Upper lobe of left lung (tissue), 6 donors: ENCODE results near the gene TSPAN17. TPM values are rescaled to one million over a fixed set of nuclear protein-coding genes. Genes with fewer than 3 reads are reported as not detected.

Experiments
- ATAC-seq, 2 donors: fragments of 200-7000 bp; cut with Tn5 transposase; one replicate each; pipeline ENCODE4 v1.9.1; 2022; ENCODE audit warnings: mild to moderate bottlenecking in 2 of 2, moderate library complexity in 2 of 2; ENCODE audit not compliant: low FRiP score in 2 of 2
- DNase-seq, 2 donors: peaks; one replicate each; pipeline ENCODE4 v3.0.0-alpha.2; 2019 to 2020
- H3K27ac ChIP-seq, 4 donors: fragments of 200-600 bp; sonication (generic); one replicate each; pipeline ENCODE4 v1.5.1; 2016 to 2019
- H3K27me3 ChIP-seq, 4 donors: fragments of 200-600 bp; sonication (generic); one replicate each; pipeline ENCODE4 v1.5.1; 2017 to 2019
- H3K36me3 ChIP-seq, 4 donors: fragments of 200-600 bp; sonication (generic); one replicate each; pipeline ENCODE4 v1.5.1; 2016 to 2019
- H3K4me1 ChIP-seq, 4 donors: fragments of 200-600 bp; sonication (generic); one replicate each; pipeline ENCODE4 v1.5.1; 2018 to 2019
- H3K4me3 ChIP-seq, 4 donors: fragments of 200-600 bp; sonication (generic); one replicate each; pipeline ENCODE4 v1.5.1; 2017 to 2019; ENCODE audit warnings: mild to moderate bottlenecking in 2 of 4, moderate library complexity in 1 of 4
- H3K9me3 ChIP-seq, 4 donors: fragments of 200-600 bp; sonication (generic); one replicate each; pipeline ENCODE4 v1.5.1; 2018 to 2019
- CTCF ChIP-seq, 6 experiments: fragments of 450-650 bp in 4 of 6; fragments of 200-600 bp in 2 of 6; sonication (generic) in 2 of 6; IDR thresholded peaks; one replicate each; pipeline ENCODE4 v1.5.1; 2016 to 2019; ENCODE audit warnings: antibody characterized with exemption in 6 of 6
- EP300 ChIP-seq, 4 donors: sonication (generic); formaldehyde crosslinking; IDR thresholded peaks; one replicate each; pipeline ENCODE4 v1.5.1; 2017; ENCODE audit warnings: antibody characterized with exemption in 4 of 4, control low read depth in 2 of 4
- POLR2A ChIP-seq, 4 donors: fragments of 450-650 bp; IDR thresholded peaks; one replicate each; pipeline ENCODE4 v1.5.1; 2016 to 2017; ENCODE audit warnings: antibody characterized with exemption in 4 of 4, mild to moderate bottlenecking in 2 of 4
- POLR2AphosphoS5 ChIP-seq, 2 donors: sonication (generic); formaldehyde crosslinking; IDR thresholded peaks; one replicate each; pipeline ENCODE4 v1.5.1; 2017; ENCODE audit warnings: antibody characterized with exemption in 2 of 2
- WGBS, 2 donors: methylation state at CpG; one replicate each; pipeline ENCODE4 v1.1.5; 2017 to 2018; 5-methylcytosine and 5-hydroxymethylcytosine counted together
- total RNA-seq, 6 donors: library from RNA; depleted of rRNA in 4 of 6; stranded (reverse); fragments of >200 nt in 4 of 6; gene quantifications; one replicate each; pipeline versions ENCODE4 v1.1.0 to v1.2.1, GENCODE V29; 2016 to 2021
- donor health status: DM: no; HTN: no; CAD: no; lungs with moderate emphysema.
- donor health status: DM: no; HTN: yes; CAD: no; lungs with severe emphysema.

The TSPAN17 gene
- total RNA-seq, 6 donors from 2014 or later = 20.1 to 36.8 (median 25.6) TPM

DNA sequence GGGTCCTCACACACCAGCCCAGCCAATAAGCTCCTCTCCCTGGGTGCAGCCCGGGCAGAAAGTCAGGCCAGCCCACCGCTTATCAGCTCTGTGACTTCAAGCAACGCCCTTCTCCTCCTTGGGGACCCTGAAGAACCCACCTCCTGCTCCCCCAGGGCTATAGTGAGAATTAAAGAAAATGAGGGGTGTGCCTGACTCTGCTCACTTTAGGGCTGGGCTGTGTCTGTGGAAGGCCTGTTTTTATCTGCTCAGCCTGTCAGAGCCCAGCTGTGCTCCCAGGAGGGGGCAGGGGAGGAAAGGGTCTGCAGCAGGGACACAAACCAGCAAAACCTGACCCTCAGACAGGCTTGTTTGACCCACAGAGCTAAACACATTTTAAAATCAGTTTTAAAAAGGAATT is 41.3 kb upstream of the TSPAN17 start:
- Histone ChIP-seq H3K27me3 (peaks cover 0 to 5% (median 1%) of the 10 kb centered on the region in 4 donors), H3K27ac (no peak overlapping the region), H3K9me3 (no peaks in the 10 kb centered on the region), H3K4me1 (peaks cover 6 to 20% (median 11%) of the 10 kb centered on the region in 4 donors), H3K36me3 (no peaks in the 10 kb centered on the region), H3K4me3 (no peak overlapping the region)
- ATAC-seq (no peak), DNase-seq (no peak)
- no peak for TF ChIP-seq CTCF (IDR thresholded peaks at IDR 0.05)
- no peak for TF ChIP-seq EP300 (IDR thresholded peaks at IDR 0.05)
- TF ChIP-seq POLR2A (IDR thresholded peaks at IDR 0.05) = no peak
- no peak for TF ChIP-seq POLR2AphosphoS5 (IDR thresholded peaks at IDR 0.05)
- 57 to 72% methylated on average over 2 to 3 of the region's 3 CpGs for WGBS, 2 donors

GRCh38 chr5:176606875-176607274 is 40.4 kb upstream of the TSPAN17 start:
- no peak overlapping the region for H3K27ac ChIP-seq
- WGBS, 2 donors = 94 to 100% methylated on average over 2 to 3 of the region's 3 CpGs
- DNase-seq (no peak), ATAC-seq (no peak)
- peaks cover 6 to 20% (median 11%) of the 10 kb centered on the region in 4 donors for H3K4me1 ChIP-seq
- H3K9me3 ChIP-seq = no peaks in the 10 kb centered on the region
- peaks cover 0 to 5% (median 1%) of the 10 kb centered on the region in 4 donors for H3K27me3 ChIP-seq
- TF ChIP-seq POLR2AphosphoS5 (IDR thresholded peaks at IDR 0.05) = no peak
- no peak for TF ChIP-seq EP300 (IDR thresholded peaks at IDR 0.05)
- TF ChIP-seq CTCF (IDR thresholded peaks at IDR 0.05) = no peak
- TF ChIP-seq POLR2A (IDR thresholded peaks at IDR 0.05) = no peak
- H3K4me3 ChIP-seq = no peak overlapping the region
- no peaks in the 10 kb centered on the region for H3K36me3 ChIP-seq

DNA sequence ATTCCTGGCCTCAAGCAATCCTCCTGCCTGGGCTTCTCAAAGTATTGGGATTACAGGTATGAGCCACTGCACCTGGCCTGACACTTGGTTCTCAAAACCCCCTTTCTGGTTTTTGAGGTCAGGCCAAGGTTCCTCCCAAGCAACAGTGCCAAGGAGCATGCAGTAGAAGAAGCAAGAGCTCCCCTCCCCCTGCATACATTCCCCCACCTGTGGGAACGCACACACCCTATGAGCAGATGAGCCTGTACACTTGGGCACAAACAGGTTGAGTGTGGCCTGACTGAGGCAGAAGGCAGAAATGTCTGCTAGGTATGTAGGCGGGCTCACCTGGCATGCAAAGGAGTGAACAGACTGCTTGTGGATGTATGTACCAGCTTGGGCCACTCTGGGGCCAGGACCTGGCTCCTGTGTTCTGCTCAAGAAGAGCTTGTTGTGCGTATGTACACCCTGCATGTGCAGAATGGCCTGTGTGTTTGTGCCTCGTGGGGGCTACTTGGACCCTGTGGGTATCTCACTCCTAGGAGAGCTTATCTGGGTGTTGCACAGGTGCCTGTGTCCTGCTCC is 39.1 kb upstream of the TSPAN17 start:
- H3K4me3 ChIP-seq = no peak overlapping the region
- WGBS, 2 donors = 95 to 96% methylated on average over 2 to 4 of the region's 4 CpGs
- ATAC-seq (no peak), DNase-seq (no peak)
- peaks cover 0 to 5% (median 1%) of the 10 kb centered on the region in 4 donors for H3K27me3 ChIP-seq
- H3K27ac ChIP-seq = no peak overlapping the region
- no peaks in the 10 kb centered on the region for H3K36me3 ChIP-seq
- peaks cover 6 to 20% (median 11%) of the 10 kb centered on the region in 4 donors for H3K4me1 ChIP-seq
- TF ChIP-seq EP300 (IDR thresholded peaks at IDR 0.05) = no peak
- TF ChIP-seq POLR2AphosphoS5 (IDR thresholded peaks at IDR 0.05) = no peak
- TF ChIP-seq CTCF (IDR thresholded peaks at IDR 0.05) = no peak
- TF ChIP-seq POLR2A (IDR thresholded peaks at IDR 0.05) = no peak
- H3K9me3 ChIP-seq = no peaks in the 10 kb centered on the region

DNA sequence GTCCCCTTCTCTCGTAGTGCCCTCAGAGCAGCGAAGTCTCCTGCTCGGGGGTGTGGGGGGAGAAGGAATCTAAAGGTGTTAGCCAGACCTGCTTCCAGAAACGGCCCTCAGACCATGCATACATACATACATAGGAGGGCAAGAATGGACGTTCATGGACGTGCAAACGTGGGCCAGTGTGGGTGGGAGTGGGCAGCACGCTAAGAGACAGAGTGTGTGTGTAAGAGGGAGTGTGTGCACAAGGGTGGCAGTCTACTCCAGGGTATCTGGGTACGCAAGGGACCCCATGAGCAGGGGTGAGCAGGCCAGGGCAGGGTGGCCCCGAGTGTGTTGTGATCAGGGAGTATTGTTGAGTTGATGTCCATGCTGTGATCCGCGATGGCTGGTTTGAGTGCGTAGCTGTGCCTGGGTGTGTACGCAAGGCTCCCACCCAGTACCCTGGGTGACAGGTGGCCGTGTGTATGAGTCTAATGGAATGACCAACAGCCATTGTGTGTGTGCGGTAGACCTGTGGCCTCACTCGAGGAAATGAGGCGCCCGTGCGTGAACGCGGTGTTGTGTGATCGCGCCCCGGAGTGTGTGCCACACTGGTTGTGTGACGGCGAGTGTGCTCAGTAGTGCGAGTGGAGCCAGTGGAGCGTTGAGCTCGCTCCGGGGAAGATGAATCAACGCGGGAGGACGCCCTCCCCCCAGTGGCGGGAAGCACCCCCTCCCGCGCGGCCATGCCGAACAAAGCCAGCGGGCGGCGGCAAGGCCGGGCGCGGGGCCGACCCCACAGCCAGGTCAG is 38.2 kb upstream of the TSPAN17 start:
- peak overlapping the region; percentile 72 to 89 (median 78) for H3K4me3 ChIP-seq
- WGBS, 2 donors = 39 to 42% methylated on average over 32 to 43 of the region's 46 CpGs
- peaks cover 6 to 20% (median 11%) of the 10 kb centered on the region in 4 donors for H3K4me1 ChIP-seq
- H3K36me3 ChIP-seq = no peaks in the 10 kb centered on the region
- no peak for ATAC-seq
- DNase-seq = no peak
- no peak for TF ChIP-seq POLR2A (IDR thresholded peaks at IDR 0.05)
- no peak for TF ChIP-seq CTCF (IDR thresholded peaks at IDR 0.05)
- TF ChIP-seq POLR2AphosphoS5 (IDR thresholded peaks at IDR 0.05) = no peak
- TF ChIP-seq EP300 (IDR thresholded peaks at IDR 0.05) = no peak
- H3K9me3 ChIP-seq = no peaks in the 10 kb centered on the region
- H3K27me3 ChIP-seq = peaks cover 0 to 5% (median 1%) of the 10 kb centered on the region in 4 donors
- no peak overlapping the region for H3K27ac ChIP-seq
